WTC11 (cell line): Measurements from ENCODE around the gene ADAM19. TPM values are rescaled to one million over a fixed set of nuclear protein-coding genes. Genes with fewer than 3 reads are reported as not detected.

Source experiments
- ATAC-seq: fragments of 200-7000 bp; cut with Tn5 transposase; 2 replicates; pipeline ENCODE4 v1.10.0; 2021; ENCODE audit warnings: mild to moderate bottlenecking, moderate library complexity
- CTCF ChIA-PET: fragments of 300-600 bp; sonication (Branson Sonifier 250); formaldehyde crosslinking; loops from one replicate; lab custom pipeline; 2021; ENCODE audit warnings: antibody characterized with exemption; lab: Charles Lee
- POLR2A ChIA-PET: fragments of 350-600 bp; sonication (Branson Sonifier 250); formaldehyde crosslinking; loops from one replicate; lab custom pipeline; 2021; ENCODE audit warnings: antibody characterized with exemption; lab: Charles Lee
- DNase-seq: peaks from one replicate; pipeline ENCODE4 v3.0.0; 2021; ENCODE audit warnings: low spot score
- H3K27ac Mint-ChIP-seq: 2 replicates; pipeline ENCODE4 v1.8.0; 2021; ENCODE audit warnings: mixed read lengths
- H3K27me3 Mint-ChIP-seq: 2 replicates; pipeline ENCODE4 v1.8.0; 2021; ENCODE audit warnings: low read depth, mild to moderate bottlenecking, moderate library complexity, mixed read lengths
- H3K36me3 Mint-ChIP-seq: 2 replicates; pipeline ENCODE4 v1.8.0; 2021; ENCODE audit warnings: mixed read lengths
- H3K4me1 Mint-ChIP-seq: 2 replicates; pipeline ENCODE4 v1.8.0; 2022; ENCODE audit warnings: mixed read lengths
- H3K4me3 Mint-ChIP-seq: 2 replicates; pipeline ENCODE4 v1.8.0; 2021; ENCODE audit warnings: mild to moderate bottlenecking, moderate library complexity, mixed read lengths
- H3K9me3 Mint-ChIP-seq: 2 replicates; pipeline ENCODE4 v1.8.0; 2021; ENCODE audit warnings: mixed read lengths
- AFF4 ChIP-seq: sonication (generic); formaldehyde crosslinking; IDR thresholded peaks from 2 replicates; pipeline ENCODE4 v1.8.1; 2023; ENCODE audit warnings: mild to moderate bottlenecking, missing genetic modification reagents, borderline replicate concordance
- AR ChIP-seq: fragments of 250-450 bp; sonication (Bioruptor Pico); IDR thresholded peaks from 2 replicates; pipeline ENCODE4 v1.9.0; 2021; ENCODE audit warnings: mild to moderate bottlenecking
- ELF4 ChIP-seq: sonication (generic); formaldehyde crosslinking; IDR thresholded peaks from 2 replicates; pipeline ENCODE4 v1.8.1; 2022; ENCODE audit warnings: low read depth, mild to moderate bottlenecking, moderate library complexity, missing genetic modification reagents
- EMX1 ChIP-seq: fragments of 250-450 bp; sonication (Bioruptor Pico); IDR thresholded peaks from 2 replicates; pipeline ENCODE4 v1.8.0; 2021; ENCODE audit warnings: mild to moderate bottlenecking
- ESRRA ChIP-seq: sonication (generic); formaldehyde crosslinking; IDR thresholded peaks from 2 replicates; pipeline ENCODE4 v1.8.1; 2022; ENCODE audit warnings: mild to moderate bottlenecking, missing genetic modification reagents, borderline replicate concordance
- FOXP1 ChIP-seq: sonication (generic); formaldehyde crosslinking; IDR thresholded peaks from 2 replicates; pipeline ENCODE4 v1.8.0; 2022; ENCODE audit warnings: missing genetic modification reagents, mild to moderate bottlenecking, moderate library complexity, borderline replicate concordance
- GRHL2 ChIP-seq: fragments of 250-450 bp; sonication (Bioruptor Pico); IDR thresholded peaks from 2 replicates; pipeline ENCODE4 v1.8.0; 2022; ENCODE audit warnings: mild to moderate bottlenecking, moderate library complexity; ENCODE audit not compliant: insufficient replicate concordance, severe bottlenecking
- MAX ChIP-seq: sonication (generic); formaldehyde crosslinking; IDR thresholded peaks from 2 replicates; pipeline ENCODE4 v1.8.0; 2022; ENCODE audit warnings: mild to moderate bottlenecking, missing genetic modification reagents
- MYBL2 ChIP-seq: sonication (generic); formaldehyde crosslinking; IDR thresholded peaks from 2 replicates; pipeline ENCODE4 v1.8.1; 2023; ENCODE audit warnings: mild to moderate bottlenecking, moderate library complexity, missing genetic modification reagents
- NFYB ChIP-seq: sonication (generic); formaldehyde crosslinking; conservative IDR thresholded peaks from 2 replicates; pipeline ENCODE4 v1.8.0; 2022; ENCODE audit warnings: low read depth, missing genetic modification reagents
- RELA ChIP-seq: sonication (generic); formaldehyde crosslinking; IDR thresholded peaks from 2 replicates; pipeline ENCODE4 v1.8.1; 2022; ENCODE audit warnings: missing genetic modification reagents, mild to moderate bottlenecking, borderline replicate concordance
- STAT6 ChIP-seq: sonication (generic); formaldehyde crosslinking; conservative IDR thresholded peaks from 2 replicates; pipeline ENCODE4 v1.8.1; 2023; ENCODE audit warnings: mild to moderate bottlenecking, low read depth, missing genetic modification reagents, moderate library complexity
- TEAD1 ChIP-seq: sonication (generic); formaldehyde crosslinking; IDR thresholded peaks from 2 replicates; pipeline ENCODE4 v1.8.0; 2022; ENCODE audit warnings: mild to moderate bottlenecking, missing genetic modification reagents
- ZNF219 ChIP-seq: sonication (generic); formaldehyde crosslinking; IDR thresholded peaks from 2 replicates; pipeline ENCODE4 v1.8.0; 2023; ENCODE audit warnings: missing genetic modification reagents, mild to moderate bottlenecking, borderline replicate concordance
- ZNF232 ChIP-seq: sonication (generic); formaldehyde crosslinking; IDR thresholded peaks from 2 replicates; pipeline ENCODE4 v1.8.0; 2022; ENCODE audit warnings: mild to moderate bottlenecking, missing genetic modification reagents
- ZNF671 ChIP-seq: fragments of 250-450 bp; sonication (Bioruptor Pico); IDR thresholded peaks from 2 replicates; pipeline ENCODE4 v1.8.0; 2021; ENCODE audit warnings: mild to moderate bottlenecking
- total RNA-seq: library from RNA; stranded (reverse); gene quantifications from 3 replicates; pipeline ENCODE4 v1.2.3, GENCODE V29; 2021
- TF ChIP-seq, protein P1 (sequence below): sonication (generic); formaldehyde crosslinking; IDR thresholded peaks from 2 replicates; pipeline ENCODE4 v1.8.0; 2023; ENCODE audit warnings: missing genetic modification reagents, mild to moderate bottlenecking, borderline replicate concordance
- TF ChIP-seq, protein P2 (sequence below): sonication (generic); formaldehyde crosslinking; IDR thresholded peaks from 2 replicates; pipeline ENCODE4 v1.8.0; 2022; ENCODE audit warnings: missing genetic modification reagents

The ADAM19 gene
- total RNA-seq, 1 experiment from 2014 or later, result 28.6 TPM

- ATAC-seq, result no peak
- no peaks in the 10 kb centered on the region for H3K36me3 Mint-ChIP-seq
- POLR2A ChIA-PET, result interaction anchor here (0.5 kb wide), 1 partner anchor 385 kb away, joined by 4 read pairs; no protein-coding TSS in a partner anchor
- H3K27ac Mint-ChIP-seq, result no peak overlapping the region
- no peaks in the 10 kb centered on the region for H3K27me3 Mint-ChIP-seq
- DNase-seq, result no peak
- no peak overlapping the region for H3K4me3 Mint-ChIP-seq
- H3K4me1 Mint-ChIP-seq, result peaks cover 6% of the 10 kb centered on the region
- TF ChIP-seq ZNF232 (CRISPR knock-in tag), result no peak
- no peak for TF ChIP-seq MAX
- TF ChIP-seq EMX1 (CRISPR knock-in tag), result no peak
- no peak for TF ChIP-seq ELF4 (CRISPR knock-in tag)
- no peak for TF ChIP-seq ZNF671 (CRISPR knock-in tag)
- TF ChIP-seq, protein P1, sequence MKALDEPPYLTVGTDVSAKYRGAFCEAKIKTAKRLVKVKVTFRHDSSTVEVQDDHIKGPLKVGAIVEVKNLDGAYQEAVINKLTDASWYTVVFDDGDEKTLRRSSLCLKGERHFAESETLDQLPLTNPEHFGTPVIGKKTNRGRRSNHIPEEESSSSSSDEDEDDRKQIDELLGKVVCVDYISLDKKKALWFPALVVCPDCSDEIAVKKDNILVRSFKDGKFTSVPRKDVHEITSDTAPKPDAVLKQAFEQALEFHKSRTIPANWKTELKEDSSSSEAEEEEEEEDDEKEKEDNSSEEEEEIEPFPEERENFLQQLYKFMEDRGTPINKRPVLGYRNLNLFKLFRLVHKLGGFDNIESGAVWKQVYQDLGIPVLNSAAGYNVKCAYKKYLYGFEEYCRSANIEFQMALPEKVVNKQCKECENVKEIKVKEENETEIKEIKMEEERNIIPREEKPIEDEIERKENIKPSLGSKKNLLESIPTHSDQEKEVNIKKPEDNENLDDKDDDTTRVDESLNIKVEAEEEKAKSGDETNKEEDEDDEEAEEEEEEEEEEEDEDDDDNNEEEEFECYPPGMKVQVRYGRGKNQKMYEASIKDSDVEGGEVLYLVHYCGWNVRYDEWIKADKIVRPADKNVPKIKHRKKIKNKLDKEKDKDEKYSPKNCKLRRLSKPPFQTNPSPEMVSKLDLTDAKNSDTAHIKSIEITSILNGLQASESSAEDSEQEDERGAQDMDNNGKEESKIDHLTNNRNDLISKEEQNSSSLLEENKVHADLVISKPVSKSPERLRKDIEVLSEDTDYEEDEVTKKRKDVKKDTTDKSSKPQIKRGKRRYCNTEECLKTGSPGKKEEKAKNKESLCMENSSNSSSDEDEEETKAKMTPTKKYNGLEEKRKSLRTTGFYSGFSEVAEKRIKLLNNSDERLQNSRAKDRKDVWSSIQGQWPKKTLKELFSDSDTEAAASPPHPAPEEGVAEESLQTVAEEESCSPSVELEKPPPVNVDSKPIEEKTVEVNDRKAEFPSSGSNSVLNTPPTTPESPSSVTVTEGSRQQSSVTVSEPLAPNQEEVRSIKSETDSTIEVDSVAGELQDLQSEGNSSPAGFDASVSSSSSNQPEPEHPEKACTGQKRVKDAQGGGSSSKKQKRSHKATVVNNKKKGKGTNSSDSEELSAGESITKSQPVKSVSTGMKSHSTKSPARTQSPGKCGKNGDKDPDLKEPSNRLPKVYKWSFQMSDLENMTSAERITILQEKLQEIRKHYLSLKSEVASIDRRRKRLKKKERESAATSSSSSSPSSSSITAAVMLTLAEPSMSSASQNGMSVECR, result no peak
- no peak for TF ChIP-seq NFYB (CRISPR knock-in tag)
- TF ChIP-seq FOXP1, result no peak
- TF ChIP-seq, protein P2, sequence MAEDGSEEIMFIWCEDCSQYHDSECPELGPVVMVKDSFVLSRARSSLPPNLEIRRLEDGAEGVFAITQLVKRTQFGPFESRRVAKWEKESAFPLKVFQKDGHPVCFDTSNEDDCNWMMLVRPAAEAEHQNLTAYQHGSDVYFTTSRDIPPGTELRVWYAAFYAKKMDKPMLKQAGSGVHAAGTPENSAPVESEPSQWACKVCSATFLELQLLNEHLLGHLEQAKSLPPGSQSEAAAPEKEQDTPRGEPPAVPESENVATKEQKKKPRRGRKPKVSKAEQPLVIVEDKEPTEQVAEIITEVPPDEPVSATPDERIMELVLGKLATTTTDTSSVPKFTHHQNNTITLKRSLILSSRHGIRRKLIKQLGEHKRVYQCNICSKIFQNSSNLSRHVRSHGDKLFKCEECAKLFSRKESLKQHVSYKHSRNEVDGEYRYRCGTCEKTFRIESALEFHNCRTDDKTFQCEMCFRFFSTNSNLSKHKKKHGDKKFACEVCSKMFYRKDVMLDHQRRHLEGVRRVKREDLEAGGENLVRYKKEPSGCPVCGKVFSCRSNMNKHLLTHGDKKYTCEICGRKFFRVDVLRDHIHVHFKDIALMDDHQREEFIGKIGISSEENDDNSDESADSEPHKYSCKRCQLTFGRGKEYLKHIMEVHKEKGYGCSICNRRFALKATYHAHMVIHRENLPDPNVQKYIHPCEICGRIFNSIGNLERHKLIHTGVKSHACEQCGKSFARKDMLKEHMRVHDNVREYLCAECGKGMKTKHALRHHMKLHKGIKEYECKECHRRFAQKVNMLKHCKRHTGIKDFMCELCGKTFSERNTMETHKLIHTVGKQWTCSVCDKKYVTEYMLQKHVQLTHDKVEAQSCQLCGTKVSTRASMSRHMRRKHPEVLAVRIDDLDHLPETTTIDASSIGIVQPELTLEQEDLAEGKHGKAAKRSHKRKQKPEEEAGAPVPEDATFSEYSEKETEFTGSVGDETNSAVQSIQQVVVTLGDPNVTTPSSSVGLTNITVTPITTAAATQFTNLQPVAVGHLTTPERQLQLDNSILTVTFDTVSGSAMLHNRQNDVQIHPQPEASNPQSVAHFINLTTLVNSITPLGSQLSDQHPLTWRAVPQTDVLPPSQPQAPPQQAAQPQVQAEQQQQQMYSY (CRISPR knock-in tag), result no peak
- TF ChIP-seq AFF4 (CRISPR knock-in tag), result no peak
- TF ChIP-seq MYBL2 (CRISPR knock-in tag), result no peak
- no peak for TF ChIP-seq ESRRA (CRISPR knock-in tag)
- no peak for TF ChIP-seq ZNF219 (CRISPR knock-in tag)
- no peak for TF ChIP-seq GRHL2
- no peak for TF ChIP-seq STAT6
- no peak for TF ChIP-seq RELA (CRISPR knock-in tag)
- no peak for TF ChIP-seq TEAD1 (CRISPR knock-in tag)
- no peak for TF ChIP-seq AR (CRISPR knock-in tag)
- CTCF ChIA-PET, result interaction anchor here (0.7 to 2.9 kb wide), 5 partner anchors 10 to 170 kb away, joined by 3 to 40 read pairs (median 4); no protein-coding TSS in a partner anchor
- H3K9me3 Mint-ChIP-seq, result no peaks in the 10 kb centered on the region
Measured at GRCh38 chr5:157473383-157474320, 101.9 kb downstream of the ADAM19 start.
